NB4 (cell line): ENCODE results near the gene RIT2.

Experiments
- CTCF ChIP-seq: IDR thresholded peaks from one replicate; pipeline ENCODE4 v1.5.1; 2012; ENCODE audit warnings: low read depth, low read length
- MAX ChIP-seq: IDR thresholded peaks from 2 replicates; pipeline ENCODE4 v1.6.1; 2011; ENCODE audit warnings: low read depth, low read length

GRCh38 chr18:43155842-43156241 lies 40.4 kb upstream of the RIT2 start:
- TF ChIP-seq MAX (no peak), CTCF (no peak)
